ENCODE data around the gene ELMO1.

Gene ELMO1

GRCh38 chr7:37068902-37069301 lies 379.8 kb downstream of the ELMO1 start:
- TF ChIP-seq, protein P1, sequence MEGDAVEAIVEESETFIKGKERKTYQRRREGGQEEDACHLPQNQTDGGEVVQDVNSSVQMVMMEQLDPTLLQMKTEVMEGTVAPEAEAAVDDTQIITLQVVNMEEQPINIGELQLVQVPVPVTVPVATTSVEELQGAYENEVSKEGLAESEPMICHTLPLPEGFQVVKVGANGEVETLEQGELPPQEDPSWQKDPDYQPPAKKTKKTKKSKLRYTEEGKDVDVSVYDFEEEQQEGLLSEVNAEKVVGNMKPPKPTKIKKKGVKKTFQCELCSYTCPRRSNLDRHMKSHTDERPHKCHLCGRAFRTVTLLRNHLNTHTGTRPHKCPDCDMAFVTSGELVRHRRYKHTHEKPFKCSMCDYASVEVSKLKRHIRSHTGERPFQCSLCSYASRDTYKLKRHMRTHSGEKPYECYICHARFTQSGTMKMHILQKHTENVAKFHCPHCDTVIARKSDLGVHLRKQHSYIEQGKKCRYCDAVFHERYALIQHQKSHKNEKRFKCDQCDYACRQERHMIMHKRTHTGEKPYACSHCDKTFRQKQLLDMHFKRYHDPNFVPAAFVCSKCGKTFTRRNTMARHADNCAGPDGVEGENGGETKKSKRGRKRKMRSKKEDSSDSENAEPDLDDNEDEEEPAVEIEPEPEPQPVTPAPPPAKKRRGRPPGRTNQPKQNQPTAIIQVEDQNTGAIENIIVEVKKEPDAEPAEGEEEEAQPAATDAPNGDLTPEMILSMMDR (IDR thresholded peaks at IDR 0.05): no peak
- no peaks in the 10 kb centered on the region for H3K27me3 ChIP-seq (ENCODE audit: control insufficient read depth, insufficient read depth, low read length)
- no peaks in the 10 kb centered on the region for H3K9me3 ChIP-seq (ENCODE audit: control insufficient read depth, low read length)

GRCh38 chr7:37068038-37068437 lies 380.6 kb downstream of the ELMO1 start:
- H3K79me2 ChIP-seq: no peaks in the 10 kb centered on the region
- H3K4me3 ChIP-seq (ENCODE audit: low read depth, low read length): no peak overlapping the region
- TF ChIP-seq, protein P1 (IDR thresholded peaks at IDR 0.05): no peak
- H3K36me3 ChIP-seq (ENCODE audit: control insufficient read depth, insufficient read depth, low read length): no peaks in the 10 kb centered on the region
- no peaks in the 10 kb centered on the region for H3K27me3 ChIP-seq (ENCODE audit: control insufficient read depth, insufficient read depth, low read length)
- no peak overlapping the region for H3K4me2 ChIP-seq (ENCODE audit: low read length)
- no peak overlapping the region for H3K9ac ChIP-seq
- no peaks in the 10 kb centered on the region for H3K4me1 ChIP-seq
- H2AFZ ChIP-seq: no peak overlapping the region
- no peaks in the 10 kb centered on the region for H3K9me3 ChIP-seq (ENCODE audit: control insufficient read depth, low read length)
- no peak overlapping the region for H3K27ac ChIP-seq

More at GRCh38 chr7:37068902-37069301, 379.8 kb downstream of the ELMO1 start:
- Histone ChIP-seq H3K36me3 (ENCODE audit: control insufficient read depth, insufficient read depth, low read length) (no peaks in the 10 kb centered on the region), H3K4me3 (ENCODE audit: low read depth, low read length) (no peak overlapping the region), H3K4me1 (no peaks in the 10 kb centered on the region), H3K4me2 (ENCODE audit: low read length) (no peak overlapping the region), H3K79me2 (no peaks in the 10 kb centered on the region), H2AFZ (no peak overlapping the region), H3K27ac (no peak overlapping the region), H3K9ac (no peak overlapping the region)

- no peaks in the 10 kb centered on the region for H3K79me2 ChIP-seq
- no peak overlapping the region for H3K4me3 ChIP-seq (ENCODE audit: low read depth, low read length)
- no peak overlapping the region for H3K9ac ChIP-seq
- H3K4me2 ChIP-seq (ENCODE audit: low read length): no peak overlapping the region
- H3K27ac ChIP-seq: no peak overlapping the region
- no peaks in the 10 kb centered on the region for H3K36me3 ChIP-seq (ENCODE audit: control insufficient read depth, insufficient read depth, low read length)
- TF ChIP-seq, protein P1 (IDR thresholded peaks at IDR 0.05): no peak
- H2AFZ ChIP-seq: no peak overlapping the region
- H3K4me1 ChIP-seq: no peaks in the 10 kb centered on the region
- H3K27me3 ChIP-seq (ENCODE audit: control insufficient read depth, insufficient read depth, low read length): no peaks in the 10 kb centered on the region
- H3K9me3 ChIP-seq (ENCODE audit: control insufficient read depth, low read length): no peaks in the 10 kb centered on the region
Measured at GRCh38 chr7:37065779-37066271, 382.8 kb downstream of the ELMO1 start.

GRCh38 chr7:37062560-37062859 lies 386.2 kb downstream of the ELMO1 start:
- Histone ChIP-seq H2AFZ (no peak overlapping the region), H3K36me3 (ENCODE audit: control insufficient read depth, insufficient read depth, low read length) (no peaks in the 10 kb centered on the region), H3K79me2 (no peaks in the 10 kb centered on the region), H3K27me3 (ENCODE audit: control insufficient read depth, insufficient read depth, low read length) (no peaks in the 10 kb centered on the region), H3K4me3 (ENCODE audit: low read depth, low read length) (no peak overlapping the region), H3K27ac (no peak overlapping the region), H3K9me3 (ENCODE audit: control insufficient read depth, low read length) (no peaks in the 10 kb centered on the region), H3K4me1 (no peaks in the 10 kb centered on the region), H3K9ac (no peak overlapping the region), H3K4me2 (ENCODE audit: low read length) (no peak overlapping the region)
- TF ChIP-seq, protein P1 (IDR thresholded peaks at IDR 0.05): no peak

- no peaks in the 10 kb centered on the region for H3K36me3 ChIP-seq (ENCODE audit: control insufficient read depth, insufficient read depth, low read length)
- no peak overlapping the region for H3K4me3 ChIP-seq (ENCODE audit: low read depth, low read length)
- H3K27me3 ChIP-seq (ENCODE audit: control insufficient read depth, insufficient read depth, low read length): no peaks in the 10 kb centered on the region
- no peak overlapping the region for H2AFZ ChIP-seq
- H3K9me3 ChIP-seq (ENCODE audit: control insufficient read depth, low read length): no peaks in the 10 kb centered on the region
- no peaks in the 10 kb centered on the region for H3K4me1 ChIP-seq
- no peaks in the 10 kb centered on the region for H3K79me2 ChIP-seq
- TF ChIP-seq, protein P1 (IDR thresholded peaks at IDR 0.05): no peak
- no peak overlapping the region for H3K9ac ChIP-seq
- no peak overlapping the region for H3K27ac ChIP-seq
- H3K4me2 ChIP-seq (ENCODE audit: low read length): no peak overlapping the region
Measured at GRCh38 chr7:37061849-37062559, 386.7 kb downstream of the ELMO1 start.
